GM10266 (cell line): ENCODE data around the gene TNFRSF8.

ENCODE experiments used
- DNase-seq: peaks from one replicate; pipeline ENCODE4 v3.0.0; 2012; ENCODE audit errors: extremely low spot score
- TF ChIP-seq, protein P1 (sequence below): IDR thresholded peaks from 2 replicates; pipeline ENCODE4 v1.5.1; 2012; ENCODE audit warnings: mild to moderate bottlenecking, low read depth; ENCODE audit not compliant: control insufficient read depth, insufficient read depth; ENCODE audit errors: missing control alignments

Gene TNFRSF8

DNA sequence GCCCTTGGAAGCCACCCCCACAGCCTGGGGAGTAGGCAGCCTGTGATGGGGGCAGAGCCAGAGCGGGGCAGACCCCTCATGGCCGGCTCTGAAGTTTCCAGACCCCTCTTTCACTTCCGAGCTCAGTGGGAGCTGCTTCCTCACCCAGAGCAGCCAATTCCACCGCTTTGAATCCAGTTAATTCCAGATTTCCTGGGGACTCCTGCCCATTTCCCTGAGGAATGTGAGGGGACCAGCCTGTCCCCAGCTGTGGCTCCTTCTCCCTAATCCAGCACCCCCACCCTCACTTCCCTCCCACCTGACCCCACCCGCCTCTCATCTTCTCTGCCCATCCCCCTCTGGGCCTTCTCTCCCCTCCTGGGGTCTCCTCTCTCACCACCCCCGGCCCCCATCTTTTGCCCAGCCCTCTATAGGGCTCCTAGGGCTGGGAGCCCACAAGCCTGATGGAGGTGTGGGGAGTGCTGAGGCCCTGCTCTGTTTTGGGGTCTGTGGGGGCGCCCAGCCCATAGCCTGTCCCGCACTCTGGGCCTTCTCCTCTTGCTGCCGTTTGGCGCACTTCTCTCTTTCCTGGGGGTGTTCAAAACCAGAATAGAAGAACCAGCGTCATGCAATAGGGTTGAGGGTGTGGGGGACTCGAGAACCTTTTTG, 77.5 kb downstream of the TNFRSF8 start:
- TF ChIP-seq, protein P1, sequence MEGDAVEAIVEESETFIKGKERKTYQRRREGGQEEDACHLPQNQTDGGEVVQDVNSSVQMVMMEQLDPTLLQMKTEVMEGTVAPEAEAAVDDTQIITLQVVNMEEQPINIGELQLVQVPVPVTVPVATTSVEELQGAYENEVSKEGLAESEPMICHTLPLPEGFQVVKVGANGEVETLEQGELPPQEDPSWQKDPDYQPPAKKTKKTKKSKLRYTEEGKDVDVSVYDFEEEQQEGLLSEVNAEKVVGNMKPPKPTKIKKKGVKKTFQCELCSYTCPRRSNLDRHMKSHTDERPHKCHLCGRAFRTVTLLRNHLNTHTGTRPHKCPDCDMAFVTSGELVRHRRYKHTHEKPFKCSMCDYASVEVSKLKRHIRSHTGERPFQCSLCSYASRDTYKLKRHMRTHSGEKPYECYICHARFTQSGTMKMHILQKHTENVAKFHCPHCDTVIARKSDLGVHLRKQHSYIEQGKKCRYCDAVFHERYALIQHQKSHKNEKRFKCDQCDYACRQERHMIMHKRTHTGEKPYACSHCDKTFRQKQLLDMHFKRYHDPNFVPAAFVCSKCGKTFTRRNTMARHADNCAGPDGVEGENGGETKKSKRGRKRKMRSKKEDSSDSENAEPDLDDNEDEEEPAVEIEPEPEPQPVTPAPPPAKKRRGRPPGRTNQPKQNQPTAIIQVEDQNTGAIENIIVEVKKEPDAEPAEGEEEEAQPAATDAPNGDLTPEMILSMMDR = no peak
- DNase-seq = no peak

DNA sequence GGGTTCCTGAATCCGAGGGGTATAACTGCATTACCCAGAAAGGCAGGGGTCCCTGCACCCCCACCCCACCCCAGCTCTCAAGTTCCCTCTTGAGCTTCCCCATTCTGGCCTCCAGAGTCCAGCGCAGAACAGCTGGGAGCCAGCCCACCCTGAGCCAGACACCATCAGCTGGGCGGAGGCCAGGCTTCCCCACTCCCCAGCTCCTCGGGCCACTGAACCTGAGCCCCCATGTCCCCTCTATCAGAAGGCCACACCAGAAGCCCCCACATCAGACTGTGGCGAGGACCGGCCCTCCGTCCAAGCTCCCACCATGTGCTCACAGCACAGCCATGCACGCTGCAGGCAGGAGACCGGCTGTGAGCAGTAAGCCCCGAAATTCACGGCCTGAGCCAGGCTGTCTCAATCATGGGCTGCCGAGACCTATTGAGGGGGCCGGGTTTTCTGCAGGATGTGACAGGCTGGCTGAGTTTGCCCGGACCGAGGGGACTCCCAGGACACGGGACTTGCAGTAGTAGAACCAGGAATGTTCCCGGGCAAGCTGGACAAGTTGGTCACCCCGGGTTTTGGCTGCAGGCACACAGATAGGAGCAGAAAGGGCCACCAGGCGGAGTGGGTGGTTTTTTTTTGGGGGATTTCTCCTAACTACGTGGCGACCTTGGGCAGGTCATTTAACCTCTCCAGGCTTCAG, 78.2 kb downstream of the TNFRSF8 start:
- TF ChIP-seq, protein P1 = no peak
- no peak for DNase-seq

DNA sequence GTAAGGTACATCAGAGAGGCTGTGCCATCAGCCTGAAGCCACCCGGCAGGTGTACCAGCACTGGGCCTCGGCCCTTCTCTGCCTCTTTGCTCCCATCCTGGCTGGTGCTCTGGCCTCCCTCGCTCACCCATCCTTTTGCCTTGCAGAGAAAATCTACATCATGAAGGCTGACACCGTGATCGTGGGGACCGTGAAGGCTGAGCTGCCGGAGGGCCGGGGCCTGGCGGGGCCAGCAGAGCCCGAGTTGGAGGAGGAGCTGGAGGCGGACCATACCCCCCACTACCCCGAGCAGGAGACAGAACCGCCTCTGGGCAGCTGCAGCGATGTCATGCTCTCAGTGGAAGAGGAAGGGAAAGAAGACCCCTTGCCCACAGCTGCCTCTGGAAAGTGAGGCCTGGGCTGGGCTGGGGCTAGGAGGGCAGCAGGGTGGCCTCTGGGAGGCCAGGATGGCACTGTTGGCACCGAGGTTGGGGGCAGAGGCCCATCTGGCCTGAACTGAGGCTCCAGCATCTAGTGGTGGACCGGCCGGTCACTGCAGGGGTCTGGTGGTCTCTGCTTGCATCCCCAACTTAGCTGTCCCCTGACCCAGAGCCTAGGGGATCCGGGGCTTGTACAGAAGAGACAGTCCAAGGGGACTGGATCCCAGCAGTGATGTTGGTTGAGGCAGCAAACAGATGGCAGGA, 79.2 kb downstream of the TNFRSF8 start:
- DNase-seq = no peak
- TF ChIP-seq, protein P1 = no peak

DNA sequence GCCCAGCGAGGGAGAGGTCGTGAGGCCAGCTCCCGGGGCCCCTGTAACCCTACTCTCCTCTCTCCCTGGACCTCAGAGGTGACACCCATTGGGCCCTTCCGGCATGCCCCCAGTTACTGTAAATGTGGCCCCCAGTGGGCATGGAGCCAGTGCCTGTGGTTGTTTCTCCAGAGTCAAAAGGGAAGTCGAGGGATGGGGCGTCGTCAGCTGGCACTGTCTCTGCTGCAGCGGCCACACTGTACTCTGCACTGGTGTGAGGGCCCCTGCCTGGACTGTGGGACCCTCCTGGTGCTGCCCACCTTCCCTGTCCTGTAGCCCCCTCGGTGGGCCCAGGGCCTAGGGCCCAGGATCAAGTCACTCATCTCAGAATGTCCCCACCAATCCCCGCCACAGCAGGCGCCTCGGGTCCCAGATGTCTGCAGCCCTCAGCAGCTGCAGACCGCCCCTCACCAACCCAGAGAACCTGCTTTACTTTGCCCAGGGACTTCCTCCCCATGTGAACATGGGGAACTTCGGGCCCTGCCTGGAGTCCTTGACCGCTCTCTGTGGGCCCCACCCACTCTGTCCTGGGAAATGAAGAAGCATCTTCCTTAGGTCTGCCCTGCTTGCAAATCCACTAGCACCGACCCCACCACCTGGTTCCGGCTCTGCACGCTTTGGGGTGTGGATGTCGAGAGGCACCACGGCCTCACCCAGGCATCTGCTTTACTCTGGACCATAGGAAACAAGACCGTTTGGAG, 80.0 kb downstream of the TNFRSF8 start:
- TF ChIP-seq, protein P1 = no peak
- no peak for DNase-seq

DNA sequence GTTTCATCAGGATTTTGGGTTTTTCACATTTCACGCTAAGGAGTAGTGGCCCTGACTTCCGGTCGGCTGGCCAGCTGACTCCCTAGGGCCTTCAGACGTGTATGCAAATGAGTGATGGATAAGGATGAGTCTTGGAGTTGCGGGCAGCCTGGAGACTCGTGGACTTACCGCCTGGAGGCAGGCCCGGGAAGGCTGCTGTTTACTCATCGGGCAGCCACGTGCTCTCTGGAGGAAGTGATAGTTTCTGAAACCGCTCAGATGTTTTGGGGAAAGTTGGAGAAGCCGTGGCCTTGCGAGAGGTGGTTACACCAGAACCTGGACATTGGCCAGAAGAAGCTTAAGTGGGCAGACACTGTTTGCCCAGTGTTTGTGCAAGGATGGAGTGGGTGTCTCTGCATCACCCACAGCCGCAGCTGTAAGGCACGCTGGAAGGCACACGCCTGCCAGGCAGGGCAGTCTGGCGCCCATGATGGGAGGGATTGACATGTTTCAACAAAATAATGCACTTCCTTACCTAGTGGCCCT, 80.6 kb downstream of the TNFRSF8 start:
- TF ChIP-seq, protein P1 = peak; percentile 2
- no peak for DNase-seq

DNA sequence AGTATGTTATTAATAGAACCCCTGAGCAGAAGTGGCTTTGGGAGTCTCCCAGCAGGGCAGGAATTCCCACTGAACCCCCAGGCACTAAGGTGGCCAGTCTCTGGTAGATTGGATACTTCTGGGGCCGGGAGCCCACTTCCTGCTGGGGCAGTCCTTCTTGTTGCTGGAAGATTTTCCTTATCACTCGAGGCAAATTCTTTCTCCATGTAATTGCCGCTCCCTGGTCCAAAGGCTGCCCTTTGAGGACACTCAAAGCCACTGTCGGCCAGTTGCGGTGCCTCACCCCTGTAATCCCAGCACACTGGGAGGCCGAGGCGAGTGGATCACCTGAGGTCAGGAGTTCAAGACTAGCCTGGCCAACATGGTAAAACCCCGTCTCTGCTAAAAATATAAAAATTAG, 81.1 kb downstream of the TNFRSF8 start:
- no peak for DNase-seq
- TF ChIP-seq, protein P1 = no peak
